Upper lobe of right lung (tissue), 1 donor: ENCODE results near the gene NDUFV1. TPM values are rescaled to one million over a fixed set of nuclear protein-coding genes. Genes with fewer than 3 reads are reported as not detected.

Experiments used
- ATAC-seq: fragments of 200-7000 bp; cut with Tn5 transposase; one replicate; pipeline ENCODE4 v1.9.1; 2020; ENCODE audit warnings: mild to moderate bottlenecking, moderate library complexity
- DNase-seq: peaks from one replicate; pipeline ENCODE4 v3.0.0-alpha.2; 2020
- H3K27ac ChIP-seq: fragments of 200-600 bp; one replicate; pipeline ENCODE4 v1.8.0; 2022
- H3K27me3 ChIP-seq: fragments of 200-600 bp; one replicate; pipeline ENCODE4 v1.8.0; 2022; ENCODE audit warnings: mild to moderate bottlenecking
- H3K36me3 ChIP-seq: fragments of 200-600 bp; one replicate; pipeline ENCODE4 v1.8.0; 2022
- H3K4me1 ChIP-seq: fragments of 200-600 bp; one replicate; pipeline ENCODE4 v1.8.0; 2022
- H3K4me3 ChIP-seq: fragments of 200-600 bp; one replicate; pipeline ENCODE4 v1.8.0; 2022; ENCODE audit warnings: mild to moderate bottlenecking
- H3K9me3 ChIP-seq: fragments of 200-600 bp; one replicate; pipeline ENCODE4 v1.8.0; 2022
- intact Hi-C: fragments of 100-400 bp; cut with DNase I; formaldehyde crosslinking; loops from one replicate; pipeline ENCODE4 v1.11.0; 2022
- total RNA-seq: library from RNA; stranded (reverse); fragmentation: NEBNext Ultra II Directional; extraction: Animal tissue kit (Norgen Biotek cat#: 25700); gene quantifications from one replicate; pipeline ENCODE4 v1.2.1, GENCODE V29; 2021
- TF ChIP-seq, protein P1 (sequence below): fragments of 200-600 bp; IDR thresholded peaks from one replicate; pipeline ENCODE4 v1.8.0; 2022; ENCODE audit warnings: antibody characterized with exemption
- donor health status: DM: no; HTN: yes; CAD: no; lungs with severe emphysema.

Gene NDUFV1
- total RNA-seq, 1 donor from 2014 or later = 141 TPM

DNA sequence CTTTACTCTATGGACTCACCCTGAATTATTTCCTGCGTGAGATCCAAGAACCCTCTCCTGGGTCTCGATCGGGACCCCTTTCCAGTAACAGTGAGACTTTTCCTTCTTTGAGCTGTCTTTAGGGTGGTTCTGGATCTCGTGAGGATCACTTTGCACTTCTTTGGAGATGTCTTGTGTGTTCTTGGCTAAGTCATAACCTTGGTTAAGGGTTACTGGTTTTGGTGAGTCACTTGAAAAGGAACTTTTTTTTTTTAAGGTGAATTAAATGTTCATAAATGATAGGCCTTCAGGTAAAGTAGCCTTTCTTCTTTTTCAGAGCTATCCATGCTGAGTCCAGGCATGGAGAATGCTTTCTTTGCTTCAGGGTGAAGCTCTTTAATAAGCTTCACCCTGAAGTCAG, 42.5 kb upstream of the NDUFV1 start:
- DNase-seq (no peak), ATAC-seq (no peak)
- H3K36me3 ChIP-seq = no peaks in the 10 kb centered on the region
- intact Hi-C loops = no loop called here
- no peak overlapping the region for H3K4me3 ChIP-seq
- H3K27ac ChIP-seq = no peak overlapping the region
- TF ChIP-seq, protein P1, sequence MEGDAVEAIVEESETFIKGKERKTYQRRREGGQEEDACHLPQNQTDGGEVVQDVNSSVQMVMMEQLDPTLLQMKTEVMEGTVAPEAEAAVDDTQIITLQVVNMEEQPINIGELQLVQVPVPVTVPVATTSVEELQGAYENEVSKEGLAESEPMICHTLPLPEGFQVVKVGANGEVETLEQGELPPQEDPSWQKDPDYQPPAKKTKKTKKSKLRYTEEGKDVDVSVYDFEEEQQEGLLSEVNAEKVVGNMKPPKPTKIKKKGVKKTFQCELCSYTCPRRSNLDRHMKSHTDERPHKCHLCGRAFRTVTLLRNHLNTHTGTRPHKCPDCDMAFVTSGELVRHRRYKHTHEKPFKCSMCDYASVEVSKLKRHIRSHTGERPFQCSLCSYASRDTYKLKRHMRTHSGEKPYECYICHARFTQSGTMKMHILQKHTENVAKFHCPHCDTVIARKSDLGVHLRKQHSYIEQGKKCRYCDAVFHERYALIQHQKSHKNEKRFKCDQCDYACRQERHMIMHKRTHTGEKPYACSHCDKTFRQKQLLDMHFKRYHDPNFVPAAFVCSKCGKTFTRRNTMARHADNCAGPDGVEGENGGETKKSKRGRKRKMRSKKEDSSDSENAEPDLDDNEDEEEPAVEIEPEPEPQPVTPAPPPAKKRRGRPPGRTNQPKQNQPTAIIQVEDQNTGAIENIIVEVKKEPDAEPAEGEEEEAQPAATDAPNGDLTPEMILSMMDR = no peak
- H3K27me3 ChIP-seq = no peaks in the 10 kb centered on the region
- H3K4me1 ChIP-seq = peaks cover 4% of the 10 kb centered on the region
- H3K9me3 ChIP-seq = no peaks in the 10 kb centered on the region

DNA sequence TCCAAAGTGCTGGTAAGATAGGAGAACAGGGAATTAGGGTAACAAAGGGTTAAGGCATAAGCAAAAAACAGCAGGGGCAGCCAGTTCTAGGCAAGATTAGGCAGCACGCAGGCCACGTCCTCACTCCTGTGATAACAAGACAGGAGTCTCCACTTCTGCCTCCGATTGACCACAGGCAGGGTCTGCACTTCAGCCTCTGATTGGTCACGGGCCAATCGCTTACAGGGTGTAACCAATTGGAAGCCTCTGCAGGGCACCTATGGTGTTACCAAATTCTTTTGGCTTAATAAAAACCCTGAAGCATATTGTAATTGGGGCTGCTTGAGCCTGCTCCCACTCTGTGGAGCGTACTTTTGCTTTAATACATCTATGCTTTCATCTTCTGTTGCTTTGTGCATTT, 35.3 kb upstream of the NDUFV1 start:
- Histone ChIP-seq H3K9me3 (no peaks in the 10 kb centered on the region), H3K27ac (no peak overlapping the region), H3K36me3 (no peaks in the 10 kb centered on the region), H3K4me3 (no peak overlapping the region), H3K27me3 (no peaks in the 10 kb centered on the region), H3K4me1 (no peaks in the 10 kb centered on the region)
- DNase-seq (no peak), ATAC-seq (no peak)
- TF ChIP-seq, protein P1 = no peak
- intact Hi-C loops = no loop called here

DNA sequence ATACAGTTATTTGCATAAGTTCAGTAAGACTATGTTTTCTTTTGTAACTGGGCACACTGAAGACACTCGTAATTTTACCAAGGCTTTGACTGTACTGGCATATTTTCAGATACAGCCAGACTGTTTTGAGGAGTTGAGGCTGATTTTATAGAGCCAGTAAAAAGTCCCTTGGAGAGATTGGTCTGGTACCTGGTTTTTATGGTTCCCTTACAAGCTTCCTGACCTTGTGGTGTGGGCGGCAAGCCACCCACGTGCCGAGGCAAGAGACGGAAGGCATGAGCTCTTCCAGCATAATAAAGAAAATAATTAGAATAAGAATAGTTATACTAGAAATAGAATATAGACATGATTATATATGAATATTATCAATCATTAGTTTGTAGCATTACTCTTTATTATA, 34.4 kb upstream of the NDUFV1 start:
- DNase-seq (no peak), ATAC-seq (no peak)
- Histone ChIP-seq H3K27ac (no peak overlapping the region), H3K36me3 (no peaks in the 10 kb centered on the region), H3K4me1 (no peaks in the 10 kb centered on the region), H3K27me3 (no peaks in the 10 kb centered on the region), H3K9me3 (no peaks in the 10 kb centered on the region), H3K4me3 (no peak overlapping the region)
- intact Hi-C loops = no loop called here
- TF ChIP-seq, protein P1 = no peak

DNA sequence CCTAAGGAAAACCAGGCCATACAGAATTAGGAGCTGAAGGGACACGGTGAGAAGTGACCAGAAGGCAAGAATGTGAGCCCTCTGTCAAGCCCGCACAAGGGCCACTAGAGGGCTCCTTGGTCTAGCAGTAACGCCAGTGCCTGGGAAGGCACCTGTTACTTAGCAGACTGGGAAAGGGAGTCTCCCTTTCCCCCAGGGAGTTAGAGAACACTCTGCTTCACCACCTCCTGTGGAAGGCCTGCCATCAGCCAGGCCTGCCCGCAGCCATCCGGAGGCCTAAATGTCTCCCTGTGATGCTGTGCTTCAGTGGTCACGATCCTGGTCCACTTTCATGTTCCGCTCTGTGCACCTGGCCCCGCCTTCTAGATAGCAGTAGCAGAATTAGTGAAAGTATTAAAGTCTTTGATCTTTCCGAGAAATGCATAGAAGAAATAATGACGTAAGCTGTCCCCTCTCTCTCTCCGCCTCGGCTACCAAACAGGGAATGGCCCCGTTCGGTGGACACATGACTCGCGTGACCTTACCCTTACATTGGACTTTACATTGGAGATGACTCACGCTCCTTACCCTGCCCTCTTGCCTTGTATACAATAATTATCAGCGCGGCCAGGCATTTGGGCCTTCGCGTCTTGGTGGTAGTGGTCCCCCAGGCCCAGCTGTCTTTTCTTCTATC, 33.9 kb upstream of the NDUFV1 start:
- H3K27ac ChIP-seq = no peak overlapping the region

DNA sequence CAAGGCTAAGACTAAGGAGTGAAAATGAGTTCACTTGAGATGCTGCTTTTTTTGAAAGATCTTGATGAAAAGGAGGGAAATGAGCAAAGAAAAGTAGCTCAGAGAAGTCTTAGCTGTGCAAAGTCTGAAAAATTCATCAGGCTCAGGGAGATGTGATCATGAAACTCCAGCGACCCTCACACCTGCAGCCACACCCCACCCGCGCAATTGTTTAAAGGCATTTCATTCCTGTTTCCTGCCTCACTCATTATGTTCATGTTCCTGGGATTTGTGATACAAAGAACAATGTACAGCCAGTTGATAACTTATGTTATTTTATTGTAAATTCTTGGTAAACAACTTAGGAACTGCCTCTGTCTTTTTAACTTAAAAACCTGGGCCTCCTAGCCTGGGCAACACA, 31.8 kb upstream of the NDUFV1 start:
- Histone ChIP-seq H3K4me1 (no peaks in the 10 kb centered on the region), H3K36me3 (no peaks in the 10 kb centered on the region), H3K27me3 (no peaks in the 10 kb centered on the region), H3K9me3 (no peaks in the 10 kb centered on the region), H3K27ac (no peak overlapping the region), H3K4me3 (no peak overlapping the region)
- intact Hi-C loops = no loop called here
- ATAC-seq (no peak), DNase-seq (no peak)
- TF ChIP-seq, protein P1 = no peak

More for the DNA sequence above, 33.9 kb upstream of the NDUFV1 start:
- intact Hi-C loops = no loop called here
- H3K4me3 ChIP-seq = no peak overlapping the region
- H3K4me1 ChIP-seq = no peaks in the 10 kb centered on the region
- ATAC-seq (peak; percentile 76), DNase-seq (peak; percentile 77)
- no peaks in the 10 kb centered on the region for H3K9me3 ChIP-seq
- H3K27me3 ChIP-seq = no peaks in the 10 kb centered on the region
- TF ChIP-seq, protein P1 = peak; percentile 84
- H3K36me3 ChIP-seq = no peaks in the 10 kb centered on the region
